Measurements from ENCODE around the gene ABCA1.

The ABCA1 gene

DNA sequence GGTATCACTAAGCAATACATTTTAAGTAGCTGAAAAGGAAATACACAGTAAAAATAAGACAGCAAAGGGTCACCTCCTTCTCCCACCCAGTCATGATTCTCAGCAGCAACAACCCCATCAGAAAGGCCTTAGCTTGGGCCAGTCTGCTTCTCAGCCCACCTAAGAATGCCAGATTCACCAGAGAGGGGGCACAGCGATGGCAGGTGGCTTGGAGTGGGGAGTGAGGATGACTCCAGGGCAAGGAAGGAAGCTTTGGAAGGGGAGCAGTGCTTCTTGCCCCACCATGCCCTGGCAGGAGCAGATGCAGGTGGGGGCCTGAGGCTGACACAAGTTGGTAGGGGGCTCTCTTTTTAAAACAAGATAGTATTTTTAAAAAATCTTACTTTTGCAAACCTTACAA is 51.4 kb downstream of the ABCA1 start:
- Histone ChIP-seq H3K36me3 (replicated peaks) (peaks cover 56% of the 10 kb centered on the region), H3K4me3 (ENCODE audit: low read depth, low read length) (no peak overlapping the region), H3K27me3 (replicated peaks) (no peaks in the 10 kb centered on the region), H3K27ac (no peak overlapping the region)
- DNase-seq: no peak
- in situ Hi-C loops (cut with HindIII; ENCODE audit: low pct_ligation_motif_present, low sequenced_read_pairs): no loop called here
- TF ChIP-seq, protein P1, sequence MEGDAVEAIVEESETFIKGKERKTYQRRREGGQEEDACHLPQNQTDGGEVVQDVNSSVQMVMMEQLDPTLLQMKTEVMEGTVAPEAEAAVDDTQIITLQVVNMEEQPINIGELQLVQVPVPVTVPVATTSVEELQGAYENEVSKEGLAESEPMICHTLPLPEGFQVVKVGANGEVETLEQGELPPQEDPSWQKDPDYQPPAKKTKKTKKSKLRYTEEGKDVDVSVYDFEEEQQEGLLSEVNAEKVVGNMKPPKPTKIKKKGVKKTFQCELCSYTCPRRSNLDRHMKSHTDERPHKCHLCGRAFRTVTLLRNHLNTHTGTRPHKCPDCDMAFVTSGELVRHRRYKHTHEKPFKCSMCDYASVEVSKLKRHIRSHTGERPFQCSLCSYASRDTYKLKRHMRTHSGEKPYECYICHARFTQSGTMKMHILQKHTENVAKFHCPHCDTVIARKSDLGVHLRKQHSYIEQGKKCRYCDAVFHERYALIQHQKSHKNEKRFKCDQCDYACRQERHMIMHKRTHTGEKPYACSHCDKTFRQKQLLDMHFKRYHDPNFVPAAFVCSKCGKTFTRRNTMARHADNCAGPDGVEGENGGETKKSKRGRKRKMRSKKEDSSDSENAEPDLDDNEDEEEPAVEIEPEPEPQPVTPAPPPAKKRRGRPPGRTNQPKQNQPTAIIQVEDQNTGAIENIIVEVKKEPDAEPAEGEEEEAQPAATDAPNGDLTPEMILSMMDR (IDR thresholded peaks at IDR 0.05; ENCODE audit: low read depth, low read length, missing control alignments): no peak

- Histone ChIP-seq H3K36me3 (replicated peaks) (peaks cover 49% of the 10 kb centered on the region), H3K27ac (no peak overlapping the region), H3K27me3 (replicated peaks) (no peaks in the 10 kb centered on the region), H3K4me3 (ENCODE audit: low read depth, low read length) (no peak overlapping the region)
- no peak for DNase-seq
- TF ChIP-seq, protein P1 (IDR thresholded peaks at IDR 0.05; ENCODE audit: low read depth, low read length, missing control alignments): no peak
- in situ Hi-C loops (cut with HindIII; ENCODE audit: low pct_ligation_motif_present, low sequenced_read_pairs): no loop called here
Measured at GRCh38 chr9:104875897-104876296, 52.1 kb downstream of the ABCA1 start.

DNA sequence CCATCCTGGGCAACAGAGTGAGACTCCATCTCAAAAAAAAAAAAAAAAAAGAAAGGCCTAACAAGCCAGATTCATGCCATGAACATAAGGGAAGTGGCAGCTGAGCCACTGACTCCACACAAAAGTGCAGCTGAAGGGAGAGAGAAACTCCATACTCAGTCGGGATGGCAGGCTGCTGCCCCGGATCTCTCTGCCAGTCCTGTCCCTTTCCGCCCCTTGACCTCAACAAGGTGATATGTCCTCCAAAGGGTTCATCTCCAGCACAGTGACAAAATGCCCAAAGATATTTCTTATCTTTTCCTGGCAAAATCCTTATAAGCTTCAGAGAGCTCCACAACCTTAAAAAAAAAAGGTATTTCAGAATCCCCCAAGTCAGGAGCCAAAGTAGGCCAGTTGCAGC is 52.6 kb downstream of the ABCA1 start:
- H3K27me3 ChIP-seq (replicated peaks): no peaks in the 10 kb centered on the region
- TF ChIP-seq, protein P1 (IDR thresholded peaks at IDR 0.05; ENCODE audit: low read depth, low read length, missing control alignments): no peak

GRCh38 chr9:104873489-104873850 is 54.5 kb downstream of the ABCA1 start:
- DNase-seq: no peak
- H3K27ac ChIP-seq: peak overlapping the region; percentile 91
- H3K4me3 ChIP-seq (ENCODE audit: low read depth, low read length): no peak overlapping the region
- TF ChIP-seq, protein P1 (IDR thresholded peaks at IDR 0.05; ENCODE audit: low read depth, low read length, missing control alignments): no peak
- no peaks in the 10 kb centered on the region for H3K27me3 ChIP-seq (replicated peaks)
- H3K36me3 ChIP-seq (replicated peaks): peaks cover 44% of the 10 kb centered on the region
- in situ Hi-C loops (cut with HindIII; ENCODE audit: low pct_ligation_motif_present, low sequenced_read_pairs): no loop called here

More for the DNA sequence above, 52.6 kb downstream of the ABCA1 start:
- no peak overlapping the region for H3K27ac ChIP-seq
- H3K36me3 ChIP-seq (replicated peaks): peaks cover 46% of the 10 kb centered on the region
- in situ Hi-C loops (cut with HindIII; ENCODE audit: low pct_ligation_motif_present, low sequenced_read_pairs): no loop called here
- no peak overlapping the region for H3K4me3 ChIP-seq (ENCODE audit: low read depth, low read length)
- DNase-seq: no peak

- Histone ChIP-seq H3K4me3 (ENCODE audit: low read depth, low read length) (no peak overlapping the region), H3K27me3 (replicated peaks) (no peaks in the 10 kb centered on the region), H3K36me3 (replicated peaks) (peaks cover 44% of the 10 kb centered on the region), H3K27ac (peak overlapping the region; percentile 91)
- TF ChIP-seq, protein P1 (IDR thresholded peaks at IDR 0.05; ENCODE audit: low read depth, low read length, missing control alignments): no peak
- peak; percentile 99 for DNase-seq
- in situ Hi-C loops (cut with HindIII; ENCODE audit: low pct_ligation_motif_present, low sequenced_read_pairs): no loop called here
Measured at GRCh38 chr9:104872656-104873488, 55.1 kb downstream of the ABCA1 start.

Data from brain microvascular endothelial cell (primary cell).